ENCODE data around the gene SLC66A3.

Gene SLC66A3

GRCh38 chr2:11140492-11140891, 14.8 kb upstream of the SLC66A3 start:
- DNase-seq: no peak

DNA sequence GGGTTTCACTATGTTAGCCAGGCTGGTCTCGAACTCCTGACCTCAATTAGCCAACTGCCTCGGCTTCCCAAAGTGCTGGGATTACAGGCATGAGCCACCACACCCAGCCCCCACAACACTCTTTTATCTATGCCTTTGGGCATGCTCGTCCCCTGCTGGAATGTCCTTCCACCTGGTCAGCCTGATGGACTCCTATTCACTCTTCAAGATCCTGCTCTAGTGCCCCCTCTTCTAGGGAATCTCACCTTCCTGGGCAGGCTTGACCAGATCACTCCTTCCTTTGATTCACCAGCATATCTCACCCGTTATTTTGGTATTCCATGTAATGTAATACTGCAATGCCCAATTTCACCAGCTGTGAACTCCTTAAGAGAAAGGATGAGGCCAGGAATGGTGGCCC, 13.9 kb upstream of the SLC66A3 start:
- DNase-seq: no peak

GRCh38 chr2:11142330-11142729, 12.9 kb upstream of the SLC66A3 start:
- DNase-seq: no peak

DNA sequence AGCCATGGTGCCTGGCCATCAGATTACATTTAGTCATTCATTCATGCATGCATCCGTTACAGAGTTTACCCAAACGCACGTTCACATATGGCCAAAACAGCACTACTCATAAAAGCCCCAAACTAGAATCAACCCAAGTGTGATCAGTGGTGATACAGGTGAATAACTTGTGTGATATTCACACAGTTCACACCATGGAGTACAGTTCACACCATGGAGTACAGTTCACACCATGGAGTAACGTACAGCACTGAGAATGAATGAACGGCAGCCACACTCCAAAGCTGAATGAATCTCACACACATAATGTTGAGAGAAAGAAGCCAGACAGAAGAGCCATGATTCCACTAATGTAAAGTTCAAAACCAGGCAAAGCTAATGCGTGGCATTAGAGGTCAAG, 12.3 kb upstream of the SLC66A3 start:
- DNase-seq: no peak

DNA sequence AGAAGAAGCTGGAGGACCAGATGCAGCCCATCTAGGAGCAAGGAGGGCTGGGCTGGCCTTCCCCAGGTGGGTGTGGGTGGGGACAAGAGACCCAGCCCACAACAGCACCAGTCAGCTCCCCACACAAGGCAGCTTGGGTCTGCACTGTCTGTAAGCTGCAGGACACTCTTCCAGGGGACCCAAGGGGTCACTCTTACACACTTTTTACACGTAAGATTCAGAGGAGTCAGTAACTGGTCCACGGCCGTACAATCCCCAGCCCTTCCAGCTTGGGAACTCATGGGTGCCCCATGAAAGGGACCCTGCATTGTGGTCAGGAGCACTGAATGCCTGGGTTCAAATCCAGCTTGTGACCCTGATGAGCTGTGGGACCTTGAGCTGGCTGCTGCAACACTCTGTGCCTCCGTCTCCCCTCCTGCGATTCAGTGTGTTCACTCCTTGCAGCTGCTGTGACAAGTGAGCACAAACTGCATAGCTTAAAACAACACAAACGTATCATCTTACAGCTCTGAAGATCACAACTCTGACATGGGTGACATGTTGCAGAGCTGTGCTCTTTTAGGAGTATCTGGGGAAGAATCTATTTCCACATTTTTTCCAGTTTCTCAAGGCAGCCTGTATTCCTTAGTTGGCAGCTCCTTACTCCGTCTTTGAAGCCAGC, 11.1 kb upstream of the SLC66A3 start:
- no peak for DNase-seq

DNA sequence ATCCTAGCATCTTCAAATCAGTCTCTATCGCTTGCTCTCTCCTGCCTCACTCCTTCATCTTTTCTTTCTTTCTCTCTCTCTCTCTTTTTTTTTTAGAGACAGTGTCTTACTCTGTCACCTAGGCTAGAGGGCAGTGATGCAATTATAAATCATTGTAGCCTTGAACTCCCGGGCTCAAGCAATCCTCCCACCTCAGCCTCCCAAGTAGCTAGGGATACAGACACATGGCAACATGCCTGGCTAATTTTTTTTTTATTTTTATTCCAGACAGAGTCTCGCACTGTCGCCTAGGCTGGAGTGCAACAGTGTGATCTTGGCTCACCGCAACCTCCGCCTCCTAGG, 10.6 kb upstream of the SLC66A3 start:
- DNase-seq: no peak

- no peak for DNase-seq
Observed at GRCh38 chr2:11145350-11145749, 9.9 kb upstream of the SLC66A3 start.

DNA sequence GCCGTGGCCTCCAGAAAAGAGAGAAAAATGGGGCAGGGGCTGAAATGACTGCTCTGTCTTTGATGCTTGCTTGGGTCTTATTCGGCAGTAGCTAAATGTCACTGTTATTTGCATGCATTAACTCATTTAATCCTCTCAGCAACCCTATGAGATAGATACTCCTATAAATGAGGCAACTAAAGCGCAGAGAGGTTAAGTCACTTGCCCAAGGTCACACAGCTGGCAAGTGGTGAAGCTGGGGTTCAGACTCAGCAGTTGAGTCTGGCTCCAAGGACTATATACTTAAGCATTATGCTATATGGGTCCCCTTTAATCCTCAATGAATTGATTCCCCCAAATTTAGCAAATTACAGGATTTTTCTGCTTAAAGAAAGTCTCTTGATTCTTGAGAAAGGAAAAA, 9.2 kb upstream of the SLC66A3 start:
- no peak for DNase-seq

- DNase-seq: no peak
Observed at GRCh38 chr2:11147263-11147662, 8.0 kb upstream of the SLC66A3 start.

GRCh38 chr2:11152591-11152990, 2.7 kb upstream of the SLC66A3 start:
- DNase-seq: no peak

DNA sequence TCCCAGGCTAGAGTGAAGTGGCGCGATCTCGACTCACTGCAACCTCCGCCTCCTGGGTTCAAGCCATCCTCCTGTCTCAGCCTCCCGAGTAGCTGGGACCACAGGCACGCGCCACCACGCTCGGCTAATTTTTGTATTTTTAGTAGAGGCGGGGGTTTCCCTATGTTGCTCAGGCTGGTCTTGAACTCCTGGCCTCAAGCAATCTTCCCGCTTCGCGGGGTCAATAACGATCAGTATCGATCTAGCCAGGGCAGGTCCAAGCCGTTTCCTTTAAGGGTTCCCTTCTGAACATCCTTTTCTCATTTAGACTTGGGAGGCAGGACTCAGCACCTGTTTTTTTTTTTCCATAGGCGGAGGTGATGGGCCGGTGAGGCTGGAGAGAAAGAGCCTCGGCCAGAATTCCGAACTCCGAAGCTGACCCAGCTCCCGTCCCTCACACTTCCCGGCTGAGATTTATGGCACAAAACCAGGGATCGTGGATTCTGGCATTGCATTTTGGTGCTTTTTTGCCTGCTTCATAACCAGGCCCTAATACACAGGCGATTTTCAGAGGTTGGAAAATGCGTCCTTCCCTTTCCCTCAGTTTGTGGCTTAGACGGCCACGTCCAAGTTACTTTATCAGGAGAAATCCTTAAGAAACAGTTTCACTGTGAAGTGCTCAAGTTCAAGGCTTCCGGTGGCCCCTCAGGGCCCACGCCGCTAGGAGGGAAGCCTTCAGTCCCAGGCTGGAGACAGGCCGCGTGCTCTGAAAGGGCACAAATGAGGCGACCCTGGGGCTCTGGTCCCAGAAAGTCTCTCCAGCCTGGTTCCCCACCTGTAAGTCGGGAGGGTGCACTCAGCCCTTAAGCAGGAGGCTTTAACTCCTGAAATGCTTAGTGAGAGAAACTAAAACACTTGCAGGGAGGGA, 998 bp upstream of the SLC66A3 start:
- DNase-seq: no peak

GRCh38 chr2:11154923-11155380, 315 bp upstream of the SLC66A3 start:
- DNase-seq: peak; percentile 35

- DNase-seq: no peak
Observed at GRCh38 chr2:11156396-11157075, 1.3 kb downstream of the SLC66A3 start.

- no peak for DNase-seq
Observed at GRCh38 chr2:11157296-11157695, 2.0 kb downstream of the SLC66A3 start.

GRCh38 chr2:11157731-11158130, 2.5 kb downstream of the SLC66A3 start:
- DNase-seq: no peak

DNA sequence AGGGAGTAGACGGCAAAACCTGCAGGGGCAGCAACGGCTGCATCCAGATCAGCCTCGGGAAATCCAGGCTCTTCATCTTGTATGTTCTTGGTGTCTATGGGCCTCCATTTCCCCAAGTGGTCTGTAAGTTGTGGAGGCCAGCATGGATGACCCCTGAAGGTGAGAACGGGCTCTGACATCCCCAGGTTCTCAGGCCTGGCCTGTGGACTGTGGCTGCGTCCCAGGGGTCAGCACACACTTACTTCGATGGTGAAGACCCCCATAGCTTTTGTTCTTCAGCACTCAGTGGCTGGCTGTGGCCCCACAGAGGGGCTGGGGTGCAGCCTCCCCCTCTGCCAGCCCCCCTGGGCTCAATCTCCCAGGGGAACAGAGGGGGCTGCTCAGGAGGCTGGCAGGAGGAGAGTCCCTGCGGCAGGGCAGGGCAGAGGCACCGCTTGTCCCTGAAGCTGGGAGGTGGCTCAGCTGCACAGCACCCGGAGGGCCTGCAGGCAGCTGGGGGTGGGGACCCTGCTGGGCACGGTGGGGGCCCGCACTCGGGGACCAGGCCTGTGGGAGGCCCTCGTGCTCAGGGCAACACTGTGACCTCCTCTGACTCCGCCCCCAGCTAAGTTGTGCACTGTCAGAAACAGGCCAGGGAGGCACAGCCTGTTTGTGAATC, 3.8 kb downstream of the SLC66A3 start:
- DNase-seq: no peak

DNA sequence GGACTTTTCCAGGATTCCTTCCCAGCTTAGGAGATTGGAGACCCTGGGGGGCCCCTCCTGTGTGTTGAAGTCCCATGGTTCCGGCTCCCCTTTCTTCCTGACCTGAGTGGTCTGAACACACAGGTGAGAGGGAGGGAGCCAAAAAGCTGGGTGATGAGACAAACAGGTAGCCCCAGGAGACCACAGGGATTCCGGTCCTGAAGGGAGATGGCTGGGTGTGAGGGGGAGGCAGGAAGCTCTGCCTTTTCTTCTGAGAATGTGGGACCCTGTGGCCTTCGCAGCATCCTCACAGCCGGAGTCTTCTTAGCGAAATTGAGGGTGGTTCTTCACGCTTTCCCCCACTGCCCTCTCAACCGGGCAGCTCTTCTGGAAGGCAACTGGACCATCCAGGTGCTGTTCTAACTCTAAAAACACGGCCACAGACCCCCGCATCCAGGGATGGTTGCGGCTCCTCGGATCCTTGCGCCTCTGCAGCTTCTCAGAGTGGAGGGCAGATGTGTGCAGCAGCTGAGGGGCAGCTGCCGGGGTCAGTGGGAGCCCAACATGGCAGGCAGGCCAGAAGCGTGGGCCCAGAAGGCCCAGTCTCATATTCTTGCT, 4.4 kb downstream of the SLC66A3 start:
- no peak for DNase-seq

DNA sequence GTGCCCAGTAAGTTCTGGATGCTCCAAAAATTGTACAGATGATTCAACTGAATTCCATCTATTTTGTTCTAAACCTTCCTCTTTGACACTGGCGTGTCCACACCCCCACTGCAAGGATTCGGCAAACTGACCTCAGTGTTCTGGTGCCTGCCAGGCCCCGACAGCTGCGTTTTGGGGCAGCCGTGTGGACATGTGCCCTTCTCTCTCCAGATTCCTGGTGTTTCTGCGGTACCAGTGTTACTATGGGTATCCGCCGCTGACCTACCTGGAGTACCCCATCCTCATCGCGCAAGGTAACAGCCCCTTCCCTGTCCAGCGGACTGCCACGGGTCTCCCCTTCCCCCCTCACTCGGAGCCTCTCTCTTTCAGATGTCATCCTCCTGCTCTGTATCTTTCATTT, 5.0 kb downstream of the SLC66A3 start:
- no peak for DNase-seq

DNA sequence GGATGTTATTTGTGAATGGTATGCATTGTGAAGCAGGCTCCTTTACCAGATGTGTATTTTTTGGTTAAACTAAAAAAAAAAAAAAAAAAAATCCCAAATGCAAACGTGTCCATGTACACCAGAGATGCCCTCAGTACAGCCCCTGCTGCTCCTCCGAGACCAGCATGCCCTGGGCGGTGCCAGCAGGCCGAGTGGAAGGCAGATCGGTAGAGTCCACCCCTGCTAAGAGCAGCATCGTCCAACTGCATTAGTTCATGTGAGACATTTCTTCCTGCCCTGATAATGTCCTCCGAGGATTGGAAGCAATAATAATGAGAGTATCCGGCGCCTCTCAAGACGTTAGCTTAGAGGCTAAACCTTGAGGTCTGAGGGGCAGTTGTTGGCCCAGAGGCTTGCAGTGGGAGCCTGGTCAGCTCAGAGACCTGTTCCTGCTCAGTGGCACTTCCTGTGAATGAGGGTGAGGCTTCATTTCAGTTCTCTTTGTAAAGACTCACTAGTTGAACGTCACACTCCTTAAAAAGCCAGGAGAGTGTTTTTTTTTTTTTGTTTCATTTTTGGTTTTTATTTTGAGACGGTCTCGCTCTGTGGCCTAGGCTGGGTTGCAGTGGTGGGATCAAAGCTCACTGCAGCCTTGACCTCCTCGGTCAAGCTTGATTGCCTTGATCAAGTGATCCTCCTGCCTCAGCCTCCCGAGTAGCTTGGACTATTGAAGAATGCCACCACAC, 5.6 kb downstream of the SLC66A3 start:
- no peak for DNase-seq

DNA sequence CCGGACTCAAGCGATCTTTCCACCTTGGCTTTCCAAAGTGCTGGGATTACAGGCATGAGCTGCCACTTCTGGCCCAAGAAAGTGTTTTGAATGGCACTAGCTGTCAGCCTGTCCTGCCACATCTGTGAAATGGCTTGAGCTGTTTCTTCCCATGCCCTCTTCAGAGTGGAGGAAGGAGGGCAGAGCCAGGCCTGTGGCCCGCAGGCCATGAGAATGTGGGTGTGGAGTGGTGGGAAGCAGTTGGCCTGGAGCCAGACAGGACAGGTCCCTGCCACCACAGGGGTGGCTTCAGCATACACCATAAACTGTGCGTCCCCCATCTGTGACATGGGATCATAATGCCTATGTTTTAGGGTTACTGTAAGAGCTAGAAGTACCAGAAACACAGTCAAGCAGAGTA, 6.5 kb downstream of the SLC66A3 start:
- DNase-seq: no peak

- no peak for DNase-seq
Observed at GRCh38 chr2:11163439-11164317, 8.4 kb downstream of the SLC66A3 start.
